Ishikawa (cell line): ENCODE data around the gene LYL1.

ENCODE experiments used
- CREB1 ChIP-seq: IDR thresholded peaks from 2 replicates; pipeline ENCODE4 v1.6.1; 2012; ENCODE audit warnings: low read depth
- EGR1 ChIP-seq: IDR thresholded peaks from 2 replicates; pipeline ENCODE4 v1.6.1; 2012
- EP300 ChIP-seq: IDR thresholded peaks from 2 replicates; pipeline ENCODE4 v1.6.1; 2012; ENCODE audit warnings: borderline replicate concordance
- FOXM1 ChIP-seq: IDR thresholded peaks from 2 replicates; pipeline ENCODE4 v1.6.1; 2012; ENCODE audit warnings: low read depth, borderline replicate concordance
- RAD21 ChIP-seq: IDR thresholded peaks from 2 replicates; pipeline ENCODE4 v1.6.1; 2012; ENCODE audit warnings: low read depth
- REST ChIP-seq: IDR thresholded peaks from 2 replicates; pipeline ENCODE4 v1.6.1; 2012; ENCODE audit warnings: low read depth, mild to moderate bottlenecking
- TAF1 ChIP-seq: IDR thresholded peaks from 2 replicates; pipeline ENCODE4 v1.6.1; 2012; ENCODE audit warnings: low read depth, mild to moderate bottlenecking
- TCF12 ChIP-seq: IDR thresholded peaks from 2 replicates; pipeline ENCODE4 v1.6.1; 2012; ENCODE audit warnings: low read depth
- TEAD4 ChIP-seq: IDR thresholded peaks from 2 replicates; pipeline ENCODE4 v1.6.1; 2012
- TF ChIP-seq, protein P1 (sequence below): IDR thresholded peaks from 2 replicates; pipeline ENCODE4 v1.6.1; 2012

GRCh38 chr19:13074378-13074777, 28.3 kb downstream of the LYL1 start:
- TF ChIP-seq EGR1: no peak
- TF ChIP-seq TAF1: no peak
- TF ChIP-seq EP300: no peak
- no peak for TF ChIP-seq CREB1
- TF ChIP-seq TCF12: no peak
- TF ChIP-seq, protein P1, sequence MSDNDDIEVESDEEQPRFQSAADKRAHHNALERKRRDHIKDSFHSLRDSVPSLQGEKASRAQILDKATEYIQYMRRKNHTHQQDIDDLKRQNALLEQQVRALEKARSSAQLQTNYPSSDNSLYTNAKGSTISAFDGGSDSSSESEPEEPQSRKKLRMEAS: no peak
- no peak for TF ChIP-seq TEAD4
- no peak for TF ChIP-seq REST
- TF ChIP-seq RAD21: no peak
- no peak for TF ChIP-seq FOXM1
